Measurements from ENCODE around the gene SHB. TPM values are rescaled to one million over a fixed set of nuclear protein-coding genes. Genes with fewer than 3 reads are reported as not detected.

Gene SHB
- total RNA-seq, 2 donors from 2014 or later = 41.7 to 57.9 TPM

- no peaks in the 10 kb centered on the region for H3K36me3 ChIP-seq
- H3K4me3 ChIP-seq = no peak overlapping the region
- TF ChIP-seq, protein P1, sequence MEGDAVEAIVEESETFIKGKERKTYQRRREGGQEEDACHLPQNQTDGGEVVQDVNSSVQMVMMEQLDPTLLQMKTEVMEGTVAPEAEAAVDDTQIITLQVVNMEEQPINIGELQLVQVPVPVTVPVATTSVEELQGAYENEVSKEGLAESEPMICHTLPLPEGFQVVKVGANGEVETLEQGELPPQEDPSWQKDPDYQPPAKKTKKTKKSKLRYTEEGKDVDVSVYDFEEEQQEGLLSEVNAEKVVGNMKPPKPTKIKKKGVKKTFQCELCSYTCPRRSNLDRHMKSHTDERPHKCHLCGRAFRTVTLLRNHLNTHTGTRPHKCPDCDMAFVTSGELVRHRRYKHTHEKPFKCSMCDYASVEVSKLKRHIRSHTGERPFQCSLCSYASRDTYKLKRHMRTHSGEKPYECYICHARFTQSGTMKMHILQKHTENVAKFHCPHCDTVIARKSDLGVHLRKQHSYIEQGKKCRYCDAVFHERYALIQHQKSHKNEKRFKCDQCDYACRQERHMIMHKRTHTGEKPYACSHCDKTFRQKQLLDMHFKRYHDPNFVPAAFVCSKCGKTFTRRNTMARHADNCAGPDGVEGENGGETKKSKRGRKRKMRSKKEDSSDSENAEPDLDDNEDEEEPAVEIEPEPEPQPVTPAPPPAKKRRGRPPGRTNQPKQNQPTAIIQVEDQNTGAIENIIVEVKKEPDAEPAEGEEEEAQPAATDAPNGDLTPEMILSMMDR (IDR thresholded peaks at IDR 0.05) = no peak
- peaks cover 0 to 24% of the 10 kb centered on the region in 2 donors for H3K4me1 ChIP-seq (ENCODE audit: control insufficient read depth in 1 of 2, low read depth in 2 of 2)
- no peak for DNase-seq (ENCODE audit: low spot score)
- no peaks in the 10 kb centered on the region for H3K27me3 ChIP-seq (replicated peaks; ENCODE audit: insufficient read depth)
- H3K9me3 ChIP-seq = no peaks in the 10 kb centered on the region
- H3K27ac ChIP-seq = no peak overlapping the region
- ATAC-seq (ENCODE audit: insufficient number of reproducible peaks, low FRiP score, low read depth) = no peak
Observed at GRCh38 chr9:37986001-37986400, 83.0 kb downstream of the SHB start.

DNA sequence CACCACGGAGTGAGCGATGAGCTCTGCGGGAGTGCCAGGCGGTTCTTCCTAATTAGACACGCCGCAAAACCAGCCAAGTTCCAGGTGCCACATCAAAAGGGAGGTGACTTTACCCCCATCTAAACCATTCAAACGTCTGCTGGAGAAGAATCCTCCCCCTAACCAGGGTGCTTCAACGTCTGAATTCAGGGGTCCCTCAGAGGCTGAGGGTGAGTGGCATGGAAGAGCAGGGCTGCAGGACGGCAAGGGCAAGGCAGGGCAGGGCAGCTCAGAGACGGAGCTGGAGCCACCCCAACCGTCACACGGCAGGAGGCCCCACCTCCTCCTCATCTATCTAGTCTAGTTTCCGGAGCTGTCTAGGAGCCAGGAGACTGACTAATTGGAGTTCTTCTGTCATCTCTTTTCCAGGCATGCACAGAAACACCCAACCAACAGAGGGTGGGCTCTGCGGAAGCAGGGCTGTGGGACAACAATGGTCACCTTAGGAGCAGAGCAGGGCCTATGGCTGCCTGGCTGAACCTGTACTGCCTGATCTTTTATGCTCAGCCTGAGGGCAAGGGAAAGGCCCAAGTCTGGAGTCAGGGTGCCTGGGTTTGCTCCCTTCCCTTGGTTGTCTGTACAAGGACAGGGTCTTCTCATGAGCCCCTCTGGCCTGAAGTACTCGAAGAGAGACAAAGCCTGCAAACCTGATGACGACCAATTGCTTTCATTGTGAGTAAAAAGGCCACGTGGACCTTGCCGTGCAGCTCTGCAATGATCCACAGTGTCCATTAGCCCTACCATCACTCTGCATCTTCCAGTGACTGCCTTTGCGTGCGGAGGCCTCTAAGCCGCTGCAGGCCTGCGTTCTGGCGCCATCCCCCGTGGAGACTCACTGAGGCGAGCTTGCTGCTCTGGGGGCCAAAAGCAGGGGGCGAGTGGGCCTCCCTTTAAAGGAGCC, 84.1 kb downstream of the SHB start:
- Histone ChIP-seq H3K27me3 (replicated peaks; ENCODE audit: insufficient read depth) (no peaks in the 10 kb centered on the region), H3K4me1 (ENCODE audit: control insufficient read depth in 1 of 2, low read depth in 2 of 2) (peaks cover 0 to 24% of the 10 kb centered on the region in 2 donors), H3K9me3 (no peaks in the 10 kb centered on the region), H3K36me3 (no peaks in the 10 kb centered on the region), H3K27ac (no peak overlapping the region), H3K4me3 (no peak overlapping the region)
- TF ChIP-seq, protein P1 (IDR thresholded peaks at IDR 0.05) = no peak
- ATAC-seq (ENCODE audit: insufficient number of reproducible peaks, low FRiP score, low read depth) (no peak), DNase-seq (ENCODE audit: low spot score) (no peak)

DNA sequence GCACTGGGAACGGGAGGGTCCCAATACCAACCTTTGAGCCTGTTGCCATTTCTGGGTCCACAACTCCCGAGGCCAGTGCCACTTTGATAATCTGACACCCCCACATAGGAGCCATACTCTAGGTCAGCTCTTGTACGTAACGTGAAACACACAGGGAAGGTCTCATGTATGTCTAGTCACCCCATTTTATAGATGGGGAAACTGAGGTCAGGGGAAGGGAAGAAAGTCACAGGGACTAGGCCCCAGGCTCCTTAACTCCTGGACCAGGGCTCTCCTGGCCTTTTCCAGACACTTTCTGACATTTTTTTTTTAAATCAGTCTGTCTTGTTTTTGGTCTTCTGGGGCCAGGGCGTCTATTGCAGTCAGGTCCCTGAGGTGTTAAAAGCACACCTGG, 84.8 kb downstream of the SHB start:
- Histone ChIP-seq H3K4me3 (no peak overlapping the region), H3K9me3 (no peaks in the 10 kb centered on the region), H3K4me1 (ENCODE audit: control insufficient read depth in 1 of 2, low read depth in 2 of 2) (peaks cover 0 to 24% of the 10 kb centered on the region in 2 donors), H3K36me3 (no peaks in the 10 kb centered on the region), H3K27ac (no peak overlapping the region), H3K27me3 (replicated peaks; ENCODE audit: insufficient read depth) (no peaks in the 10 kb centered on the region)
- ATAC-seq (ENCODE audit: insufficient number of reproducible peaks, low FRiP score, low read depth) (no peak), DNase-seq (ENCODE audit: low spot score) (no peak)
- TF ChIP-seq, protein P1 (IDR thresholded peaks at IDR 0.05) = no peak

DNA sequence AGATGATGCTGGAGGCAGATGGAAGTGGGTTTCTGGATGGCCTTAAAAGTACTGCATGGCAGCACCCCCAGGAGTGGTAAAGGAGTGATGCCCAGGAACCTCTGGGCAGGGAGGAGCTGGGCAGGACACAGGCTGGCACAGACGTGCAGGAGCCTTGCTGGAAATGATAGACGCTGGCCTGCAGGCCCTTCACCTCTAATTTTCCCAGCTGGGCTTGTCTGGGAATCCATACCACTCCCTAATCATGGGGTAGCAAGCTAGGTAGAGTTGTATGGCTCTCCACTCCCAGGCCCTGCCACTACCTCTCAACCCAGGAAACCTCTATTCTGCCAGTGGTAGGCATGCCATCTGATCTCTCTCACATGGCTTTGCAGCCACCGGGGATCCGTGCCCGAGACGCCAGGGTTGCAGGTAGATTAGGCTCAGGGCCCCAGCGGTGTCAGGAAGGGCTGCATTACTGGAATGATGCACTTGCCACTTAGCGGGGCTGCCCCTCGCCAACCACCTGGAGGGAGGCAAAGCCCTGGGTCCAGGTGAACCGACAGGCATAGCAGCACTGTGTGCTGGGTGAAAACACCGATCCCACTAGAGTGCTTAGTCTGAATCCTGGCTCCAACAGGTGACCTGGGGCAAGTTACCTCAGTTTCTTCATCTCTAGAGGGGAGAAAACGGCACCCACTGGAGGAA, 85.5 kb downstream of the SHB start:
- H3K9me3 ChIP-seq = no peaks in the 10 kb centered on the region
- H3K4me1 ChIP-seq (ENCODE audit: control insufficient read depth in 1 of 2, low read depth in 2 of 2) = peaks cover 0 to 23% of the 10 kb centered on the region in 2 donors
- no peaks in the 10 kb centered on the region for H3K36me3 ChIP-seq
- TF ChIP-seq, protein P1 (IDR thresholded peaks at IDR 0.05) = no peak
- DNase-seq (ENCODE audit: low spot score) (no peak), ATAC-seq (ENCODE audit: insufficient number of reproducible peaks, low FRiP score, low read depth) (no peak)
- no peaks in the 10 kb centered on the region for H3K27me3 ChIP-seq (replicated peaks; ENCODE audit: insufficient read depth)
- H3K27ac ChIP-seq = no peak overlapping the region
- H3K4me3 ChIP-seq = no peak overlapping the region

DNA sequence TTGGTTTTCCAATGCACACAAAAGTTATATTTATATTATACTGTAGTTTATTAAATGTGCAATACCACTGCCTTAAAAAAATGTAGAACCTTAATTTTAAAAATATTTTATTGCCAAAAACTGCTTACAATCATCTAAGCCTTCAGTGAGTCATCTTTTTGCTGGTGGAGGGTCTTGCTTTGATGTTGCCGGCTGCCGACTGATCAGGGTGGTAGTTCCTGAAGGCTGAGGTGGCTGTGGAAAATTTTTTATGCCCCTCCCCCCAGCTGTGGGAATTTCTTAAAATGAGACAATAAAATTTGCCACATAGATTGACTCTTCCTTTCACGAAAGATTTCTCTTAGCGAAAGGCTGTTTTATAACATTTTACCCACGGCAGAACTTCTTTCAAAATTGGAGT, 89.2 kb downstream of the SHB start:
- Histone ChIP-seq H3K27ac (no peak overlapping the region), H3K4me3 (no peak overlapping the region), H3K27me3 (replicated peaks; ENCODE audit: insufficient read depth) (no peaks in the 10 kb centered on the region), H3K9me3 (no peaks in the 10 kb centered on the region), H3K36me3 (no peaks in the 10 kb centered on the region), H3K4me1 (ENCODE audit: control insufficient read depth in 1 of 2, low read depth in 2 of 2) (peaks cover 10 to 17% of the 10 kb centered on the region in 2 donors)
- TF ChIP-seq, protein P1 (IDR thresholded peaks at IDR 0.05) = no peak
- no peak for ATAC-seq (ENCODE audit: insufficient number of reproducible peaks, low FRiP score, low read depth)
- DNase-seq (ENCODE audit: low spot score) = no peak

All from thoracic aorta (tissue), 2 donors.